SK-N-SH treated with all-trans-retinoic acid at 6 μM for 48 hours (cell line): Measurements from ENCODE around the gene EDARADD.

Experiments
- ARNTL ChIP-seq: fragments of 450-650 bp; formaldehyde crosslinking; IDR thresholded peaks from 2 replicates; pipeline ENCODE4 v1.5.0; 2020; ENCODE audit warnings: low read depth, mild to moderate bottlenecking, moderate library complexity, borderline replicate concordance
- ESRRG ChIP-seq: fragments of 250-450 bp; sonication (Bioruptor Pico); IDR thresholded peaks from 2 replicates; pipeline ENCODE4 v1.6.1; 2021; ENCODE audit warnings: mild to moderate bottlenecking
- GLIS3 ChIP-seq: fragments of 250-450 bp; sonication (Bioruptor Pico); IDR thresholded peaks from 2 replicates; pipeline ENCODE4 v1.5.0; 2020; ENCODE audit warnings: mild to moderate bottlenecking, moderate library complexity
- PPARA ChIP-seq: fragments of 250-450 bp; sonication (Bioruptor Pico); IDR thresholded peaks from 2 replicates; pipeline ENCODE4 v1.5.0; 2020; ENCODE audit warnings: mild to moderate bottlenecking, borderline replicate concordance
- RARB ChIP-seq: fragments of 250-450 bp; sonication (Bioruptor Pico); IDR thresholded peaks from 2 replicates; pipeline ENCODE4 v1.8.0; 2021; ENCODE audit warnings: mild to moderate bottlenecking, moderate library complexity
- SNAI2 ChIP-seq: fragments of 250-450 bp; sonication (Bioruptor Pico); IDR thresholded peaks from 2 replicates; pipeline ENCODE4 v1.5.0; 2020; ENCODE audit warnings: mild to moderate bottlenecking, moderate library complexity
- ZFP3 ChIP-seq: fragments of 250-450 bp; sonication (Bioruptor Pico); IDR thresholded peaks from 2 replicates; pipeline ENCODE4 v1.5.0; 2020; ENCODE audit warnings: mild to moderate bottlenecking, moderate library complexity
- ZNF565 ChIP-seq: fragments of 450-650 bp; formaldehyde crosslinking; conservative IDR thresholded peaks from 2 replicates; pipeline ENCODE4 v1.5.0; 2020; ENCODE audit warnings: low read depth, mild to moderate bottlenecking, moderate library complexity
- TF ChIP-seq, protein P1 (sequence below): fragments of 250-450 bp; sonication (Bioruptor Pico); IDR thresholded peaks from 2 replicates; pipeline ENCODE4 v1.8.0; 2020; ENCODE audit warnings: mild to moderate bottlenecking, moderate library complexity, borderline replicate concordance

DNA sequence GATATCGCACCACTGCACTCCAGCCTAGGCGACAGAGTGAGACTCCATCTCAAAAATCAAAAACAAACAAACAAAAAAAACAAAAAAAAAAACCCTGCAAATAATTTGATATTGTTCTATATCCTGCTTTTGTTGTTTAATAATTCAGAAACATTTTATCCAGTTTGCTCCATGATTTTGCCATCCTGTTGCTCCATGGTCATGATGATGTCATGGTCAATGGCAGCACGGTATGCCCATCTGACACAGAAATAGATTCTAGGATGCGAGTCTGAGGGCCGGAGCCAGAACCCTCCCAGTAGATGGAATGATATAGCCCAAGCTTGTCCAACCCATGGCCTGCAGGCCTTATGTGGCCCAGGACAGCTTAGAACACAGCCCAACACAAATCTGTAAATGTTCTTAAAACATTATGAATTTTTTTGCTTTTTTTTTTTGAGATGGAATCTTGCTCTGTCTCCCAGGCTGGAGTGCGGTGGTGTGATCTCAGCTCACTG, 39.8 kb downstream of the EDARADD start:
- TF ChIP-seq SNAI2 (CRISPR knock-in tag) (no peak), ZNF565 (CRISPR knock-in tag) (no peak), ZFP3 (CRISPR knock-in tag) (no peak), ESRRG (CRISPR knock-in tag) (no peak), ARNTL (CRISPR knock-in tag) (no peak), GLIS3 (CRISPR knock-in tag) (no peak), RARB (CRISPR knock-in tag) (no peak), PPARA (CRISPR knock-in tag) (no peak)
- TF ChIP-seq, protein P1, sequence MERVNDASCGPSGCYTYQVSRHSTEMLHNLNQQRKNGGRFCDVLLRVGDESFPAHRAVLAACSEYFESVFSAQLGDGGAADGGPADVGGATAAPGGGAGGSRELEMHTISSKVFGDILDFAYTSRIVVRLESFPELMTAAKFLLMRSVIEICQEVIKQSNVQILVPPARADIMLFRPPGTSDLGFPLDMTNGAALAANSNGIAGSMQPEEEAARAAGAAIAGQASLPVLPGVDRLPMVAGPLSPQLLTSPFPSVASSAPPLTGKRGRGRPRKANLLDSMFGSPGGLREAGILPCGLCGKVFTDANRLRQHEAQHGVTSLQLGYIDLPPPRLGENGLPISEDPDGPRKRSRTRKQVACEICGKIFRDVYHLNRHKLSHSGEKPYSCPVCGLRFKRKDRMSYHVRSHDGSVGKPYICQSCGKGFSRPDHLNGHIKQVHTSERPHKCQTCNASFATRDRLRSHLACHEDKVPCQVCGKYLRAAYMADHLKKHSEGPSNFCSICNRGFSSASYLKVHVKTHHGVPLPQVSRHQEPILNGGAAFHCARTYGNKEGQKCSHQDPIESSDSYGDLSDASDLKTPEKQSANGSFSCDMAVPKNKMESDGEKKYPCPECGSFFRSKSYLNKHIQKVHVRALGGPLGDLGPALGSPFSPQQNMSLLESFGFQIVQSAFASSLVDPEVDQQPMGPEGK (CRISPR knock-in tag): no peak
